Activated gamma-delta T cell treated with Interleukin-2 at 50 U/mL for 16 hours (primary cell): Measurements from ENCODE around the gene RAB15.

Source experiments
- DNase-seq: peaks from one replicate; pipeline ENCODE4 v3.0.0-alpha.2; 2020

Gene RAB15

DNA sequence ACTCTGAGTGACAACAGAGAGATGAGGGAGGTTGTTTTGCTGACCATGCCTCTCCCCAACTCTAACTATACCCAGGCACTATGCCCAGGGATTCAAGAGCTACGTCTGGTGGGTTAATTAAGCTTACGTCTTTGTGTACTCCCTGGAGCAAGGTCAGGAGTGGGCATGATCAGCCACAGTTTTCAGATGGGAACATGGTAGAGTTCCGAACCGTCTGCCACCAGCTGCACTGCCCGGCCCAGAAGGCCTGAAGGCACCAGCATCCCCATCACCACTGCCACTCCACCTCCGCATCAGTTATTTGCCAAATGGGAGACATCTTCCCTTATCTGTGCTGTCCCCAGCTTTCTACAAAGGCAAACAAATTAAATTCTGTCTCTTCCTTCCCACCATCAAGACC, 18.5 kb downstream of the RAB15 start:
- no peak for DNase-seq

DNA sequence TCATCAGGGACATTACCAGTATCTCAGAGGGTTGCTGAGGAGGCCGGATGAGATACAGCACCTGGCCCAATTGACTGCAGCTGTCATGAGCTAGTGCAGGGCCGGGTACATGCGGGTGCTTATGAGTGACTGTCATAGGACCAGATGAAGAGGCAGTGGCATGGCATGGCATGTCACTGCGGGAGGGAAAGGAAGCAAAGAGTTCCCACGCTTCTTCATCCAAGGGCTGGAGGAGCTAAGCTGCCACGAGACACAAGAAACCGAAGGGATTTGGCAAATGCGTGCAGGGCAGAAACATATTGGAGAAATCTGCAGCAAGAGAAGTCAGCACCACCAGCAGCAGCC, 18.9 kb downstream of the RAB15 start:
- DNase-seq: no peak

DNA sequence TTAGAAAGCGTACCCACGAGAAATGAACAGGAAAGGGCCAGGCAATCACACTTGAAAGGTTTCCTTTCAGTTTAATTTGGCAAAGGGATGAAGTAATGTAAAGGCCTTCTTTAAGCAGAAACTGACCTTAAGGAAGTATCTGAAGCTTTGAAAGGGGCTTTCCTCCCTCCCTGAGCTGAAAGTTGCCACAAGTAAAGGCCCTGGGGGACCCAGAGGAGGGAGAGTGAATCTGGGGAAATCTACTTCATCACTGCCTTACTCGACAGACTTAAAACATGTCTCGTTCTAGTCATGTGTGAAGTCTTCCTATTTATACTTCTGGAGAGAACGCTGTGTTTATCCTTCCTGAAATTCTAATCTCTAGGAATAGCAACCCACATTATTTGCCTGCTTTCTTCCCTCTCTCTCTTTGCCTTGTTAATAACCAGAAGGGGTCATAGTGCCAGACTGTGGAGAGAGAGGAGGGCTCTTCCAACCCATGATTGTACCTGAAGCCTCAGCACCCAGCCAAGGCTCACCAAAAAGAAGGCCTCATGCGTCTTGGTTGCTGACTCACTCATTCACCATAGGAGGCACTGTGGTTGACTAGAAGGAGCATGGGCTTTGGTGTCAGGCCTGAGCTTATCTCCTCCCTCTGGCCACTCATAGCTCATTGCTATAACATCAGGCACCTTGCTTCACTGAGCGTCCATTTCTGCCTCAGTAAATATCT, 19.4 kb downstream of the RAB15 start:
- no peak for DNase-seq

DNA sequence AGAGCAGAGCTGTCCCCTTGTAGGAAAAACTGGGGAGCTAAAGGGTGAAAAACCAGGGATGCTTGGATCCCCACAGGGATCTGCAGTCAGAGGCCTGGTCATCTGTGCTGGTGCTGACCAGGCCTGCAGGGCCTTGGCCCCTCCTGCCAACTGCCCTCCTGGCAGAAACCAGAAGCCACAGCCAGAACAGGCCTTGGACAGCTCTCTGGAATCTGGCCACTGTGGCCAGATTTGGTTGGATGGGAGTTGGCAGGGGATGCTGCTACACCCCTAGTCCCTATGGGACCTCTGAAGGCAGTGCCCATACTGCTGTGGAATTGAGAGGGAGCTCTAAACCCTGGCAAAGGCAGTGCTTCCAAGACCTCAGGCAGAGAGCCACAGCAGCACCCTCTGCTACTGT, 20.4 kb downstream of the RAB15 start:
- DNase-seq: no peak

DNA sequence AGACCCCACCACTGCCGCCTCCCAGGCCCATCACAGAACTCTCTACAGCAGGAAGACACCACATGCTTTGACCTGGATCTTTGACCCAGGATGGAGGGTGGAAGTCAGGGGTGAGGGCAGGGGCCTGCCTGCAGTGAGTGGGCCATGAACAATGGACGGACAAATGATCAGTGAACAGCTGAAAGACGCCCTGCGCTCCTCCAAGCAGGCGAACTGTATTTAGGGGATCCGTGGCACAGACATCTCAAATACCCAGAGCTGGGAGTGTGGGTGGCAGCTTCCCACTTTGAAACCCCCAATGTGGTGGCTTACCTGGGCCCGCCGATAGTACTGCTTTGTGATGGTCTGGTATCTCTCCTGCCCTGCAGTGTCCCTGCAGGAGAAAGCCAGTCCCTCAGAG, 20.8 kb downstream of the RAB15 start:
- DNase-seq: no peak

DNA sequence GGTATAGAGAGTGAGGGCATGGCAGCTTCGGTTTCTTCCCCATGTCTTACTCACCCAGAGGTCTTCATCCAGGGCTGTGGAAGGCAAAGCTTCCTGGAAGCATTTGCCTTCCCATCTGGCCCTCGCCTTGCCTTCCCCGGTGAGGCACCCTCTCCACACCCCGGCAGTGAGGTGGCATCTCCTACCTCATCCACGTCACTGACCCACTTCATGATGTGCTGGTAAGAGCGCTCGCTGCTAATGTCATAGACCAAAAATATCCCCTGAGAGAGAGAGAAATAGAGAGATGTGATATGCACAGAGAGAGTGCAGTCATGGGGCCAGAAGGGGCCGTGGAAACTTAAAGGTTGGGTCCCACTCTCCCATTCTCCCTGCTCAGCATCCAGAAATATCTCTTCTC, 21.2 kb downstream of the RAB15 start:
- DNase-seq: no peak

DNA sequence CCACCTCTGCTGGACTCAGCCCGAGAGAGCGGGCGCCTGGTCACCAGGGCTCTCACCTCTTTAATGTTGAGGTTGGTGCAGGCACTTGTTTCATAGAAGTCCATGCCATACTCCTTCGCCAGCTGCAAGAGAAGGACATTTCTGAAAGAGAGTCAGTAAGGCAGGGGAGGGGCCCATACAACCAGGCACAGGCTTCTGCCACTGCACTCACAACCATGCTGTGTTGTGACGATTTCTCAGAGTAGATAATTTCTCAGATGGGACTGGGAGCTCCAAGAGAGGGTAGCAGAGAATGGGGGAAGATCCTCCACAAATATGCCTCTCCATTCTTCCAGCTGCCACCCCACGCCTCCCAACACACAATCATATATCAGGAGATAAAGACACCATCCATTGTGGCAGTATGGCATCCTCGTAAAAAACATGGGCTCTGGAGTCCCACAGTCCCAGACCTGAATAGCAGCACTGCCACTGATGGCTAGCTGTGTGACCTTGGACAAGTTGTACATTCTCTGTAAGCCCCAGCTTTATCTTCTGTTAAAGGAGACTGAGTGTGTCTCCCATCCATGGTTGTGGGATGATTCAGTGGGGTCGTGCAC, 23.4 kb downstream of the RAB15 start:
- DNase-seq: no peak

DNA sequence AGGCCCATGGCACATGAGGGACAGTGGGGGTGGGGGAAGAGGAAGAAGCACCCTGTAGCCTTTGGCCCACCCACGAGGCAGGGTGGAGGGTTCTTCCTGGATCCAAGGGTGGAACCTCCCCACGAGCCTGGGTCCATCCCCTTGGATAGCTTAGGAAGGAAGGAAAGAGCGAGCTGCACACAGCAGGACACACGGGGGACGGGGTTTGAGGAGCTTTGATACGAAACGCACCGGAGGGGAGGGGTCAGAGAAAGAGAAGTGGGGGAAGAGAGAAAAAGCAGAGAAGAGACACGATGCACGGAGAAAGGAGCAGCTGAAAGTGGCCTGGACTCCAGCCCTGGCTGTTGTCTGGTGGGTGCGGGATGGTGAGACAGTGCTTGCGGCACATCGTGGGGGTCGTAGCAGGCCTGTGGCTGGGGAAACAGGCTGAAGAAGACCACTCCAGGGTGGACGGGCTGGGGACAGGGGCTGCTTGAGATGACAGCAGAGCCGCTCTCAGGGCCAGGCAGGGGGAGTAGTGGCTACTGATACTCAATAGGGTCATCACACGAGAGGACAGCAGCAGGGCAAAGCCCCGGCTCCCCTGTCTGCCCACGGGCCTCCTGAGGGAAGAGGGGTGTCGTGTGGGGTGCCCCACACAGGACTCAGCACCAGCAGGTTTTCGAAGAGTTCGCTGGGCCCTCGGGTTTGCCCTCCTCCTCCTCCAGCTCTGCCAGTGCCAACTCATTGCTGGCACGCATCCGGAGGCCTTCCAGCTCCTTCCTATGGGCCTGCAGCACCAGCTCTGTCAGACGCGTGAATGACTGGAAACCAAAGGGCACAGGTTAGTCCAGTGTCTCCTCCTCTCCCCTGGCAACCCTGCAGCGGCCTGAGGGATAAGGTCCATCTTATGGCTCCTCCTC, 24.2 kb downstream of the RAB15 start:
- no peak for DNase-seq

DNA sequence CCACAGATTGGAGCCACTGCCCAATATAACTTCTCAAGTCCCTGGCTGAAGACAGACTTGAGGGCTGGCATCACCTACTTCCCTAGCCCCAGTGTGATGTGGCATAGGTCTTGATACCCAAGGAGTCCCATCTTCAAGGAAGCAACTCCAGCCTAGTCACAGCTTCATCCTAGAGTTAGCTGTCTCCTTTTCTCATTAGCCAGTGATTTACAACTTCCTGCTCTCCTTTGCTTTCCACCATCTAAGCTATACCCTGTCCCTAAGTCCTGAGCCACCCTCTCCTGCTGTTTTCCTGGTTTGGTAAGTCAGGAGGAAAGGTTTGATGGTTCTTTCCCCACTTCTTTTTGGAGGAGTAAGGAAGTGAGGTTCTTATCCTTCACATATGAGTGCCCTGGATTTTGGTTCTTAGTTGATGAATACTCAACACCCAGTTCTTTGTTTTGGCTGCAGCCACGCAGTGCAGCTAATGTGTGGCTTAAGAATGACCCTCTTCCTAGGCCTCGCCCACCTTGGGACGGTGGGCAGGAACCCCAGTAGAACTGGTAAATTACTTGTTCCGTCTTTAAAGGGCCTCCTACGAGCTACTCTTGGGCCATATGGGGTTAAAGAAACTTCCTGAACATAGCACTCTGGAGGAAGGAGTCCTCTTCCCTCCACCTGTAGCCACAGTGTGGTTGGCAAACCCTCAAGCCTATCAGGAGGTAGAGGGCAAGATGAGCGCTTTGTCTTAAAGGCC, 25.7 kb downstream of the RAB15 start:
- no peak for DNase-seq

DNA sequence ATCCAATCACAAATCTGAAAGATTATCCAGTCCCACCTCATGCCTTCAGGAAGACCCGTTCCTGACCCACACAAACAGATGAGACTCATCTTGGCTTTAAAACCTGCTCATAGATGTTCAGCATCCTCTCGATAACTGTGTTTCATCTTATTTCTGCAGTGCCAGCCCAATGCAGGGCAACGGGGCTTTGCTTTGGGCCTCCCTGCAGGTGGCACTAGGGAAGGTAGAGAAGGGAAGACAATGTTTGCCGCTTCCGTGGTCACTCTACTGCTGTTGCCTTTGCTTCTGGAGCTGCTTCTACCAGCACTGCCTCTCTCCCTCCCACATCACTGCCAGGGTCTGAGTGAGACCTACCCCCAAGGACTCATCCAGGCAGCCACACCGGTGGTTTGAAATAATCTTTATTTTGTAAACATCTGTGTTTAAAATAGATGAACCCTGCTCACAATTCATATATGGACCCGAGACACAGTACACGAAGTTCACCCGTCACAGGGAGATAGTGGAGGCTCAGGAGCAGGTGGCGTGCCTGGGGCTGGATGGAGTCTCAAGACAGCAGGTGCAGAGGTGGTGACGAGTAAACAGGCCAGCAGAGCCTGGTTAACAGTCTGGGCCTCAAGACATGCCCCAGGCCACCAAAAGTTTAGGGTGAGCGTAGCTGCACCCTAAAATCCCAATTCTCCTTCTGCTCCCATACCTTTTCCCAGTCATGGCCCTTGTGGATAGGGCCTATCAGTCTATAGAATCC, 26.5 kb downstream of the RAB15 start:
- no peak for DNase-seq

DNA sequence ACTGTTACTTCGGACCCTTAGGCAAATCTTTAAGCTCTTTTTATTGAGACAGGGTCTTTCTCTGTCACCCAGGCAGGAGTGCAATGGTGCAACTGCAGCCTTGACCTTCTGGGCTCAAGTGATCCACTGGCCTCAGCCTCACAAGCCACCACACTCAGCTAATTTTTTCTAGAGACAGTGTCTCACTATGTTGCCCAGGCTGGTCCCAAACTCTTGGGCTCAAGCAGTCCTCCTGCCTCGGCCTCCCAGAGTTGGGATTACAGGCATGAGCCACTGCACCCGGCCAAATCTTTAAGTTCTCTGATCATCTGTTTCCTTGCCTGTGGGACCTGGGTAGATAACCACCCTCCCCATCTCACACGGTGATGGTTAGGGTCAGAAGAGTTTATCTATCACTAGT, 27.3 kb downstream of the RAB15 start:
- DNase-seq: no peak

DNA sequence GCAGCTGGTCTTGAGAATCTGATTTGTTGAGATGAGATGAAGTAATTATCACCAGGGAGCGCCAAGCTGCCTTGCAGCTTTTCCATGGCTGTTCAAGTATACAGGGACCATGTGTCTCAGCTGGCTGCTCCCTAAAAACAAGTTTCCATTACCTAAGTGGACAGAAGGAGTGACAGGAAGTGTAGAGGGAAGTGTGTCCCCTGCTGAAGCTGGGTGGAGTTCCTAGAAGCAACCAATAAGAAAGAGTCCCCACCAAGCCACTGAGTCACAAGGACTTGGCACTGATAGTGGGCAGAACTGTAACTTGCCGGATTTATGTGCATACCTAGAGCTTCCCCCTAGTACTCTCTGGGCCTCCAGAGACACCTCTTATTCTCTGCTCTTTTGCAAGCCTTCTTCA, 28.1 kb downstream of the RAB15 start:
- DNase-seq: no peak

DNA sequence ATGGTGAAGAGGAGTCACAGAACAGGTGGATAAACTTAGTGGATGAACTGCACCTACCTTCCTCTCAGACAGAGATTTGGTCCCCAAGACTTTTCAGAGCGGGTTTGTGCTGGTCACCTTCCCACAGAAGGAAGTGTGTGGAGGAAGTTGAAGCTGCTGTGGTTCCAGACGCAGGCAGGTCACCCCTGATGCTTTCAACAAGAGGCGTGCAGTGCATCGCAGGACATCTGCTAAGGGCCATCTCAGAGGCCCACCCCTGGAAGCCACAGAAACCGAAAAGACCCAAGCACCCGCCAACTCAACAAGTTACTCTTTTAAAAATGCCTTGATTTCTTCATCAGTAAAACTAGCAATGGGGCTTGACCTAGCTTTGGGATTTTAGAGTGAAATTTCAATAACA, 28.6 kb downstream of the RAB15 start:
- no peak for DNase-seq

DNA sequence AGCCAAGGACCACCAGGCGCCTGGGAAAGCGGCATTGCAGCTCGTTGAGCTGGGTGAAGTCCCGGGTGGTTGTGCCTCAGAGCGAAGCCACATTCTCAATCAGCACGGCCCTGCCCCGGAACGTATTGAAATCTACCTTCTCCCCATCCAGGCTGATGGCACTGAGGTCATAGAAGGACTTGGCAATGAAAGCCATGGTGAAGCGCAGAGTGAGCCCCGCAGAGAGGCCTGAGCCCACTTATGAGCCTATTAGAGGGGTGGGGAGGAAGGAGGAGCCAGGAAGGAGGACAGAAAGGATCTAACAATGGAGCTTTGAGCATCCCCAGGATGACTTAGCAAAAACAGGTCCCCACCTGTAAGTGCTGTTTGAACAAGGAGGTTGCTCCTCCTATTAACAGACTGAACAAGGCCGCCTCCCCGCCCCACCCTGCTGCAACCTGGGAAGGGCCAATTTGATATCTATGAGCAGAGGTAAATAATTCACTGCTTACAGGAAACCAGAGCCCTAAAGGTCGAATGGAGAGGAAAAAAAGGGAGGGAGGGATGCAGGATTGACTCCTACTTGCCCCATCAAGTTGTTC, 29.5 kb downstream of the RAB15 start, which contains the start of gene GPX2:
GPX2 (minus strand) TSS at position 215 of the 581 bp plus-strand sequence; CDS start at position 196, 19 bp downstream.
- DNase-seq: no peak

DNA sequence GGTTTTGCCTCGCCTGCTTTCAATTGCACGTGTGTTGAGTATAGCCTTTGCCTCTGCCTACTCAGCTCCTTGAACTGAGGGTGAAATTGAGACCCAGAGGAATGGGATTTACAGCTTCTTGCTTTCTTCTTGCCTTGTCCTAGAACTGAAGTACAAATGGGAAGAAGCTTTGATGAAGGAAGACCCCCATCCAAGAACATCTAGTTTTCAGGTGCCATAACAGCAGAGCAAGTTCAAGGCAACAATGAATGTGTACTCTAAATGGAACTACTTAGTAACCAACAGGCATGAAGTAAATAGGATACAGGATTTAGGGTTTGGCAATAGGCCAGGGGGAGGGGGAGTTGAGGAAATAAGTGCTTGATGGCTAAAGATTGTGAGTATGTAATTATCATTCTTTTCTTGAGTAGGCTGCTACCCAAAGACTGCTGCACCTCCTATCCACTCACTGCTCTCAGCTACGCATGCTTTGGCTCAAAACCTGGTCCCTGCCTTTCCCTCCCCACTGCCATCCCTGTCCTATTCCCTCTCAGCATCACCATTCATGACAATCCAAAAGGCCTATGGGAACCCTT, 31.7 kb downstream of the RAB15 start:
- no peak for DNase-seq

DNA sequence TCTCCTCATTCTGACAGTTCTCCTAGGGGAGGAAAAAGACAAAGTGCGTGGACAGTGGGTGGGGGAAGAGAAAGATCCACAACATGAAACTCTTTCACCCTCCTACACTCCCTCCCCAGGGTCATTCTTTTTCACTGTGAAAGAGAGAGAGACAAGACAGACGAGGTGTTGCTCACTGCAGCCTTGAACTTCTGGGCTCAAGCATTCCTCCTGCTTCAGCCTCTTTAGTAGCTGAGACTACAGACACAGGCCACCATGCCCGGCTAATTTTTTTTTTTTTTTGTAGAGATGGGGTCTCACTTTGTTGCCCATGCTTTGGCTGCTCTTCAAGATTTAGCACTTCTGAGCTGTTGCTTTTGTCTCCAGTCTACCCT, 32.3 kb downstream of the RAB15 start:
- DNase-seq: no peak

DNA sequence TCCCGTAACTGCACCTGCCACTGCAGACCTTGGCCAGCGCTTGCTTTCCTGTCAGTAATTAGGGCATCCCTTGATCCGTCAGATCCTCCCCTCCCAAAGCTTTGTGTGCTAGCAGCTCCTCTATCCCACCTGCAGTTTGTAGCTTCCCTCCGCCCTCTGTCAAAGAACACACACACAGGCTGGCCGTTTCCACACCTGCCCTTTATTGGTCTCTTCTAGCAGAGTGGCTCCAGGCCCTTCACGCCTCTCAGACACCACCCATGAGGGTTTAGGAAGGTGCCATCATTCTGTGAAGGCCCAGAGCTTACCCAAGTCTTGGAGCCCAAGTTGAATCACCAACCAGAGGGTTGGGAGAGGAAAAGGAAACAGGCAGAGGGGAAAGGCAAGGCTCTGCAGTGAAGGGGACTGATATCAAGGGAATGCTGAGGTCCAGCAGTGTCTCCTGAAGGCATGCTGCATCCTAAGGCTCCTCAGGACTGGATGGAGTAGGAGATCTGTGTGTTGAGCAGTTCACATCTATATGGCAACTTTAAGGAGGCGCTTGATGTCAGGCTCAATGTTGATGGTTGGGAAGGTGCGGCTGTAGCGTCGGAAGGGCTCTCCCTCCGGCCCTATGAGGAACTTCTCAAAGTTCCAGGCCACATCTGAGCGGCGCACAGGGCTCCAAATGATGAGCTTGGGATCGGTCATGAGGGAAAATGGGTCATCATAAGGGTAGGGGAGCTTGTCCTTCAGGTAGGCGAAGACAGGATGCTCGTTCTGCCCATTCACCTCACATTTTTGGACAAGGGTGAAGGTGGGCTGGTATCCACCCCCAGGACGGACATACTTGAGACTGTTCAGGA, 32.9 kb downstream of the RAB15 start:
- DNase-seq: no peak

DNA sequence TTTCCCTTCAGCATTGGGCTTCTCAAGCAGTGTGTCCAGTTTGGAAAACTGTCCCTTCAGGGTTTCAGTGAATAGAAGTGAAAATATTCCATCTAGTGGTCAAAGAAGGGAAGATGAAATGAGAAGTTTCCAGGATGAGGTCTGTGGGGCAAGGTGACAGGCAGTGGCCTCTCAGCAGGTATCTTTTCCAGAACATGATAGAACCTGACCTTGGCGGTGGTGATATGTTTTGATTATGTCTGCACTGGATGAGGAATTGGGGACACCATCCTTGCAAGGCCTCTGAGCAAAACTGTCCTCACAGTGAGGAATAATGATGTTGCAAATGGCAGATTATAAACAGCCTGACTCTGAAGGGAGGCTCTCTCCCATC, 34.3 kb downstream of the RAB15 start:
- no peak for DNase-seq

DNA sequence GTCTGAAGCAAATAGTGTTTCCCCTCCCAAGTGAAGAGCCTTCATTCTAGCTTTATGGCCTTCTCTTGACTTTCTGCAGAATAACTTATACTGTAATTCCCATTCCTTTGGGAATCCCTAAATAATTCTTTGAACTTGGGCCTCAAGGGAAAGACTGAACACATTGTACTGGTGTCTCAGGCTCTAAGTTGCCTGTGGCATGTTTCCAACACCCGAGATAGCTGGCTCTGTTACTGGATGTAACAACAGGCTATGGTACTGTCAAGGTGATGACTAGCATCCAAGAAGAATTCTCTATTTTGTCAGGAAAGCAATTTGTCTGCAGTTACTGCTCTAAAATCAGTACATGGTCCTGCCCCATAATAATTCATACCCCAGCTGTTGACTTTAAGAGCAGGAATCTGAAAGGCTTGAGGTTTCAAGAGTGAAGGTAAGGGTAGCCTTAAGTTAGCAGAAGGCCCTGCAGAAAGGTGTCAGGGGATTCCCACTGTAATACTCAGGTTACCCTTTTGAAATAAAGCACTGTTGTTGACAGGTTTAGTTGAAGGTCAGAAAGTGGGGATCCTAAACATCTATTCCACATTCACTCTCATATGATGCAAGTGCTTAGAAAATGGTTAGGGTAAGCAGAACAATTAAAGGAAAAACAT, 34.8 kb downstream of the RAB15 start:
- no peak for DNase-seq

DNA sequence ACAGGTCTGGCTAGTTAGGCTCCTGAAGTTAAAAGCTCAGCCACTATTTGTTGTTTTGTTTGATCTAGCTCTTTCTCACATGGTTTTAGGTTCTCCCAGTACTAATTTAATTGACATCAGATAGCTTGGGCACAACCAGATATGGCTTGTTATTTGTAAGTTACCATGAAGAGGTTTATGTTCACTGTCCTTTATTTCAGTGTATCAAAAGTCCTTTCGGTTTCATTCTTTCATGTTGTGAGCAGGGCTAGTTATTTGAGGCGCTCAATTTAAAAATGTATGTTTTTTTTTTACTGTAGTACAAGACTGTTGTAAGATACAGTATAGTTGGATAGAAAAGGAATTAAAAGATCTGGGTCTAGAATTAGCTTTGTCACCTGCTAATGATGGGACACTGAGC, 36.6 kb downstream of the RAB15 start:
- DNase-seq: no peak
